ENCODE measurements around the gene ZC3H7A. TPM values are rescaled to one million over a fixed set of nuclear protein-coding genes. Genes with fewer than 3 reads are reported as not detected.

ZC3H7A gene
- total and polyA plus RNA-seq, 2 of the 8 experiments (the other 6 are each of a cell fraction or from before 2014, with no cell fraction given): 32.0 to 55.9 TPM

DNA sequence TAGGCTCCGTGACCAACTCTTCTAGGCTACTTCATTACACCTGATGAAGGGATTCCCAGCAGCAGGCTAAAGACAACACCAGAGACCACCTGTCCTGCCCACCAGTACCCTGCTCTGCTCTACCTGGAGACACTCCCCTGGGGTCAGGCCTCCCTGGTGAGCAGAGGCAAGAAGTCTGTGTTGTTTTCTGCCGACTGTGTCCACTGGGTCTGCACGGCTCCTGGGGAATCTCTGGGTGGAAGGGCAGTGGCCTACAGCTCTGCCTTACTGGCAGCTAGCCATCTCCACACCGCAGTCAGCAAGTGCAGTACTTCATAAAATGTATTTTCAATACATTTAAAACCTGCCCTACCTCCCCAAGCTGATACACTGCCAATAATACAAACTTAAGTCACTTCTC, 47.4 kb upstream of the ZC3H7A start (continued):
- TF ChIP-seq SIX5 (IDR thresholded peaks at IDR 0.05; ENCODE audit: low read depth, low read length) (no peak), SP1 (IDR thresholded peaks at IDR 0.05; ENCODE audit: low read depth, low read length) (no peak), RBBP5 (IDR thresholded peaks at IDR 0.05; ENCODE audit: borderline replicate concordance, low read depth, low read length) (no peak), RAD21 (IDR thresholded peaks at IDR 0.05 in 1 of 2, conservative IDR thresholded peaks at IDR 0.05 in 1 of 2; ENCODE audit: low read depth in 2 of 2, low read length in 2 of 2) (no peak), EP300 (IDR thresholded peaks at IDR 0.05; ENCODE audit: borderline replicate concordance in 1 of 2, low read depth in 2 of 2, low read length in 2 of 2) (no peak), TCF12 (IDR thresholded peaks at IDR 0.05; ENCODE audit: low read depth, low read length) (no peak), GTF2F1 (IDR thresholded peaks at IDR 0.05; ENCODE audit: borderline replicate concordance, low read depth, low read length) (no peak)
- TF ChIP-seq, protein P1, sequence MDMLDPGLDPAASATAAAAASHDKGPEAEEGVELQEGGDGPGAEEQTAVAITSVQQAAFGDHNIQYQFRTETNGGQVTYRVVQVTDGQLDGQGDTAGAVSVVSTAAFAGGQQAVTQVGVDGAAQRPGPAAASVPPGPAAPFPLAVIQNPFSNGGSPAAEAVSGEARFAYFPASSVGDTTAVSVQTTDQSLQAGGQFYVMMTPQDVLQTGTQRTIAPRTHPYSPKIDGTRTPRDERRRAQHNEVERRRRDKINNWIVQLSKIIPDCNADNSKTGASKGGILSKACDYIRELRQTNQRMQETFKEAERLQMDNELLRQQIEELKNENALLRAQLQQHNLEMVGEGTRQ (IDR thresholded peaks at IDR 0.05; ENCODE audit: low read length): no peak
